Activated CD4-positive, CD25-positive, alpha-beta regulatory T cell (primary cell): Measurements from ENCODE around the gene B9D1.

Source experiments
- DNase-seq, 4 experiments: peaks; one replicate each; lab custom pipeline; 2025; lab: John Stamatoyannopoulos, UW

B9D1 gene

GRCh38 chr17:19388791-19389785 is 26.6 kb upstream of the B9D1 start:
- no peak for DNase-seq

GRCh38 chr17:19387921-19388521 is 25.5 kb upstream of the B9D1 start:
- no peak for DNase-seq

- no peak for DNase-seq
These were observed 24.7 kb upstream of the B9D1 start, which contains the start of gene MFAP4 for GRCh38 chr17:19386974-19387920. Gene MFAP4, minus strand, starts transcription at chr17:19387190. Its CDS starts 35 bp downstream, at chr17:19387155.

GRCh38 chr17:19386051-19386929 is 23.8 kb upstream of the B9D1 start:
- no peak for DNase-seq

GRCh38 chr17:19385521-19385983 is 23.0 kb upstream of the B9D1 start:
- DNase-seq: no peak

- no peak for DNase-seq
These were observed 22.3 kb upstream of the B9D1 start for GRCh38 chr17:19384723-19385391.

- no peak for DNase-seq
These were observed 21.4 kb upstream of the B9D1 start for GRCh38 chr17:19383681-19384470.

GRCh38 chr17:19382531-19383444 is 20.3 kb upstream of the B9D1 start:
- DNase-seq: no peak

GRCh38 chr17:19381741-19382444 is 19.4 kb upstream of the B9D1 start:
- DNase-seq: no peak

- no peak for DNase-seq
These were observed 18.8 kb upstream of the B9D1 start for GRCh38 chr17:19381361-19381740.

- no peak for DNase-seq
These were observed 18.2 kb upstream of the B9D1 start for GRCh38 chr17:19380481-19381301.

GRCh38 chr17:19379361-19380065 is 17.0 kb upstream of the B9D1 start:
- no peak for DNase-seq

- DNase-seq: peak in 1 of 4 experiments; percentile 43
These were observed 16.2 kb upstream of the B9D1 start, which contains the start of gene MAPK7 for GRCh38 chr17:19378416-19379360. Gene MAPK7, plus strand, starts transcription at chr17:19378498. Its CDS starts 403 bp downstream, at chr17:19378901.

- peak; percentile 91 to 92 (median 91) for DNase-seq
These were observed 15.3 kb upstream of the B9D1 start for GRCh38 chr17:19377602-19378415.
